ENCODE data around the gene PACSIN2. TPM values are rescaled to one million over a fixed set of nuclear protein-coding genes. Genes with fewer than 3 reads are reported as not detected.

Gene PACSIN2
- total RNA-seq, 1 donor from 2014 or later: 87.8 TPM

- Histone ChIP-seq H3K27me3 (ENCODE audit: insufficient read depth, low read length) (no peaks in the 10 kb centered on the region), H3K4me2 (ENCODE audit: low read length) (no peak overlapping the region), H3K9me3 (ENCODE audit: insufficient read depth, low read depth, low read length) (no peaks in the 10 kb centered on the region), H4K20me1 (ENCODE audit: insufficient read depth, low read length) (peaks cover 51% of the 10 kb centered on the region), H3K27ac (ENCODE audit: low read depth, low read length) (no peak overlapping the region), H3K79me2 (ENCODE audit: insufficient read depth, low read length) (no peaks in the 10 kb centered on the region), H3K4me1 (ENCODE audit: insufficient read depth, low read length) (no peaks in the 10 kb centered on the region), H3K9ac (ENCODE audit: low read length) (no peak overlapping the region), H3K36me3 (ENCODE audit: insufficient read depth, low read length) (peaks cover 16% of the 10 kb centered on the region), H3K4me3 (ENCODE audit: insufficient read depth, low read depth, low read length) (no peak overlapping the region), H2AFZ (ENCODE audit: low read depth, low read length) (no peak overlapping the region)
- H3K4me3 Mint-ChIP-seq (ENCODE audit: unreplicated experiment): no peak overlapping the region
- FAIRE-seq: no peak
- H3K36me3 Mint-ChIP-seq (ENCODE audit: low read depth, unreplicated experiment): peaks cover 38% of the 10 kb centered on the region
- DNase-seq (ENCODE audit: low read depth): no peak
- TF ChIP-seq EZH2 (IDR thresholded peaks at IDR 0.05; ENCODE audit: insufficient read depth, low read length): no peak
- TF ChIP-seq, protein P1, sequence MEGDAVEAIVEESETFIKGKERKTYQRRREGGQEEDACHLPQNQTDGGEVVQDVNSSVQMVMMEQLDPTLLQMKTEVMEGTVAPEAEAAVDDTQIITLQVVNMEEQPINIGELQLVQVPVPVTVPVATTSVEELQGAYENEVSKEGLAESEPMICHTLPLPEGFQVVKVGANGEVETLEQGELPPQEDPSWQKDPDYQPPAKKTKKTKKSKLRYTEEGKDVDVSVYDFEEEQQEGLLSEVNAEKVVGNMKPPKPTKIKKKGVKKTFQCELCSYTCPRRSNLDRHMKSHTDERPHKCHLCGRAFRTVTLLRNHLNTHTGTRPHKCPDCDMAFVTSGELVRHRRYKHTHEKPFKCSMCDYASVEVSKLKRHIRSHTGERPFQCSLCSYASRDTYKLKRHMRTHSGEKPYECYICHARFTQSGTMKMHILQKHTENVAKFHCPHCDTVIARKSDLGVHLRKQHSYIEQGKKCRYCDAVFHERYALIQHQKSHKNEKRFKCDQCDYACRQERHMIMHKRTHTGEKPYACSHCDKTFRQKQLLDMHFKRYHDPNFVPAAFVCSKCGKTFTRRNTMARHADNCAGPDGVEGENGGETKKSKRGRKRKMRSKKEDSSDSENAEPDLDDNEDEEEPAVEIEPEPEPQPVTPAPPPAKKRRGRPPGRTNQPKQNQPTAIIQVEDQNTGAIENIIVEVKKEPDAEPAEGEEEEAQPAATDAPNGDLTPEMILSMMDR (IDR thresholded peaks at IDR 0.05; ENCODE audit: insufficient read depth, low read depth, low read length): no peak
- peaks cover 3% of the 10 kb centered on the region for H3K4me1 Mint-ChIP-seq (ENCODE audit: low read depth, unreplicated experiment)
- no peak overlapping the region for H3K27ac Mint-ChIP-seq (ENCODE audit: unreplicated experiment)
- peaks cover 2% of the 10 kb centered on the region for H3K9me3 Mint-ChIP-seq (ENCODE audit: unreplicated experiment)
- no peaks in the 10 kb centered on the region for H3K27me3 Mint-ChIP-seq (ENCODE audit: low read depth, unreplicated experiment)
Observed at GRCh38 chr22:42884616-42885375, 130.2 kb downstream of the PACSIN2 start.

DNA sequence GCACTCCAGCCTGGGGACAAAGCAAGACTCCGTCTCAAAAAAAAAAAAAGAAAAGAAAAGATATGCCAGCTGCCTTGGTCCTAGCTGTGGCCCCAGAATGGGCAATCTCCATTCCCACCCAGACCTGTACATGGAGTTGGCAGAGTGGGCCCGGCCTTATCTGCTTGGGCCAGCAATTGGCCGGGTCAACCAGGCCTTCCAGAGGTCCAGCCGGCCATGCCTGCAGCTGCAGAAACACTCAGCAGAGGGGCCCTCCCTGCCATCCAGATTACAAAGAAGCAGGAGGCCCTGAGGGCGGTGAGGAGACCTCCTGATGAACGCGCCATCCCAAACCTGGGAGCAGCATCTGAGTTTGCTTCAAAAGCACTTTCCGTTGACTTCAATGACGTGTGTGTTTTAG, 131.0 kb downstream of the PACSIN2 start:
- H3K9me3 Mint-ChIP-seq (ENCODE audit: unreplicated experiment): peaks cover 2% of the 10 kb centered on the region
- Histone ChIP-seq H3K9ac (ENCODE audit: low read length) (no peak overlapping the region), H3K4me2 (ENCODE audit: low read length) (no peak overlapping the region), H3K4me3 (ENCODE audit: insufficient read depth, low read depth, low read length) (no peak overlapping the region), H3K79me2 (ENCODE audit: insufficient read depth, low read length) (no peaks in the 10 kb centered on the region), H3K36me3 (ENCODE audit: insufficient read depth, low read length) (peaks cover 16% of the 10 kb centered on the region), H3K27me3 (ENCODE audit: insufficient read depth, low read length) (no peaks in the 10 kb centered on the region), H3K9me3 (ENCODE audit: insufficient read depth, low read depth, low read length) (no peaks in the 10 kb centered on the region), H4K20me1 (ENCODE audit: insufficient read depth, low read length) (peaks cover 54% of the 10 kb centered on the region), H3K4me1 (ENCODE audit: insufficient read depth, low read length) (no peaks in the 10 kb centered on the region), H3K27ac (ENCODE audit: low read depth, low read length) (no peak overlapping the region), H2AFZ (ENCODE audit: low read depth, low read length) (no peak overlapping the region)
- peaks cover 35% of the 10 kb centered on the region for H3K36me3 Mint-ChIP-seq (ENCODE audit: low read depth, unreplicated experiment)
- H3K4me3 Mint-ChIP-seq (ENCODE audit: unreplicated experiment): no peak overlapping the region
- H3K27ac Mint-ChIP-seq (ENCODE audit: unreplicated experiment): no peak overlapping the region
- DNase-seq (ENCODE audit: low read depth) (no peak), FAIRE-seq (no peak)
- no peaks in the 10 kb centered on the region for H3K27me3 Mint-ChIP-seq (ENCODE audit: low read depth, unreplicated experiment)
- H3K4me1 Mint-ChIP-seq (ENCODE audit: low read depth, unreplicated experiment): peaks cover 3% of the 10 kb centered on the region
- TF ChIP-seq, protein P1 (IDR thresholded peaks at IDR 0.05; ENCODE audit: insufficient read depth, low read depth, low read length): no peak
- no peak for TF ChIP-seq EZH2 (IDR thresholded peaks at IDR 0.05; ENCODE audit: insufficient read depth, low read length)

GRCh38 chr22:42883121-42883520, 131.8 kb downstream of the PACSIN2 start:
- Histone ChIP-seq H3K4me3 (ENCODE audit: insufficient read depth, low read depth, low read length) (no peak overlapping the region), H4K20me1 (ENCODE audit: insufficient read depth, low read length) (peaks cover 47% of the 10 kb centered on the region), H3K27me3 (ENCODE audit: insufficient read depth, low read length) (no peaks in the 10 kb centered on the region), H3K79me2 (ENCODE audit: insufficient read depth, low read length) (no peaks in the 10 kb centered on the region), H3K9me3 (ENCODE audit: insufficient read depth, low read depth, low read length) (no peaks in the 10 kb centered on the region), H3K4me1 (ENCODE audit: insufficient read depth, low read length) (no peaks in the 10 kb centered on the region), H3K27ac (ENCODE audit: low read depth, low read length) (no peak overlapping the region), H3K4me2 (ENCODE audit: low read length) (no peak overlapping the region), H2AFZ (ENCODE audit: low read depth, low read length) (no peak overlapping the region), H3K36me3 (ENCODE audit: insufficient read depth, low read length) (peaks cover 14% of the 10 kb centered on the region), H3K9ac (ENCODE audit: low read length) (no peak overlapping the region)
- peaks cover 1% of the 10 kb centered on the region for H3K9me3 Mint-ChIP-seq (ENCODE audit: unreplicated experiment)
- H3K36me3 Mint-ChIP-seq (ENCODE audit: low read depth, unreplicated experiment): peaks cover 36% of the 10 kb centered on the region
- no peak for TF ChIP-seq EZH2 (IDR thresholded peaks at IDR 0.05; ENCODE audit: insufficient read depth, low read length)
- TF ChIP-seq, protein P1 (IDR thresholded peaks at IDR 0.05; ENCODE audit: insufficient read depth, low read depth, low read length): no peak
- DNase-seq (ENCODE audit: low read depth) (no peak), FAIRE-seq (no peak)
- H3K4me3 Mint-ChIP-seq (ENCODE audit: unreplicated experiment): no peak overlapping the region
- no peak overlapping the region for H3K27ac Mint-ChIP-seq (ENCODE audit: unreplicated experiment)
- H3K27me3 Mint-ChIP-seq (ENCODE audit: low read depth, unreplicated experiment): no peaks in the 10 kb centered on the region
- peaks cover 3% of the 10 kb centered on the region for H3K4me1 Mint-ChIP-seq (ENCODE audit: low read depth, unreplicated experiment)

Measured in astrocyte (in vitro differentiated cells and primary cell).